Ovary (tissue), 9 donors: ENCODE measurements around the gene KCNIP4. TPM values are rescaled to one million over a fixed set of nuclear protein-coding genes. Genes with fewer than 3 reads are reported as not detected.

Source experiments
- DNase-seq, 5 donors: peaks; one replicate each; pipeline ENCODE4 v3.0.0-alpha.2; 2019 to 2020
- H3K27ac ChIP-seq, 2 donors: fragments of 200-600 bp; one replicate each; pipeline versions ENCODE4 v1.5.1 to v1.8.0; 2019 to 2022
- H3K27me3 ChIP-seq: fragments of 200-600 bp; one replicate; pipeline ENCODE4 v1.8.0; 2022
- H3K36me3 ChIP-seq: fragments of 200-600 bp; sonication (generic); one replicate; pipeline ENCODE4 v1.5.1; 2019
- H3K4me1 ChIP-seq: one replicate; pipeline ENCODE4 v1.8.1; 2013; ENCODE audit warnings: mild to moderate bottlenecking, moderate library complexity; ENCODE audit not compliant: insufficient read depth
- H3K4me3 ChIP-seq: fragments of 200-600 bp; sonication (generic); one replicate; pipeline ENCODE4 v1.5.1; 2017
- H3K9me3 ChIP-seq, 2 donors: fragments of 200-600 bp in 1 of 2; sonication (generic) in 1 of 2; one replicate each; pipeline versions ENCODE4 v1.5.1 to v1.8.1; 2013 to 2019; ENCODE audit warnings: mild to moderate bottlenecking in 1 of 2, moderate library complexity in 1 of 2
- EP300 ChIP-seq: sonication (generic); formaldehyde crosslinking; IDR thresholded peaks from one replicate; pipeline ENCODE4 v1.6.1; 2017; ENCODE audit warnings: antibody characterized with exemption
- POLR2A ChIP-seq: fragments of 450-650 bp; IDR thresholded peaks from one replicate; pipeline ENCODE4 v1.6.1; 2017; ENCODE audit warnings: antibody characterized with exemption, mild to moderate bottlenecking, moderate library complexity
- WGBS, 3 donors: extraction: QIAGEN DNeasy Blood & Tissue Kit in 1 of 3; methylation state at CpG; one replicate each; pipeline versions ENCODE4 v1.1.5 to v1.1.7; 2013 to 2017; 5-methylcytosine and 5-hydroxymethylcytosine counted together
- intact Hi-C, 4 donors: fragments of 100-400 bp; cut with DNase I; formaldehyde crosslinking; loops; one replicate each; pipeline versions ENCODE4 v1.11.0 to v1.15.1; 2022 to 2023
- polyA plus RNA-seq, 2 donors: library from polyadenylated mRNA; stranded (reverse); fragments of 200-250 nt in 1 of 2; fragments of 350-450 nt in 1 of 2; fragmentation: Illumina TruSeq in 1 of 2; extraction: RNeasy Lipid Tissue Mini Kit (QIAGEN cat#74804) in 1 of 2; gene quantifications; one replicate each; pipeline ENCODE4 v1.2.3, GENCODE V29; 2013 to 2014
- total RNA-seq, 7 donors: library from RNA; depleted of rRNA in 2 of 7; stranded (reverse); fragments of >200 nt in 2 of 7; fragmentation: NEBNext Ultra II Directional in 3 of 7; extraction: Animal tissue kit (Norgen Biotek cat#: 25700) in 3 of 7; gene quantifications; one replicate each; pipeline versions ENCODE4 v1.1.0 to v1.2.4, GENCODE V29; 2016 to 2023
- TF ChIP-seq, protein P1 (sequence below), 3 donors: fragments of 450-650 bp in 2 of 3; fragments of 200-600 bp in 1 of 3; IDR thresholded peaks; one replicate each; pipeline versions ENCODE4 v1.5.1 to v1.8.0; 2016 to 2022; ENCODE audit warnings: antibody characterized with exemption in 3 of 3, mild to moderate bottlenecking in 1 of 3
- donor health status: DM: no; HTN: no; CAD: no; lungs with moderate emphysema.
- donor health status: DM: no; HTN: no; CAD: no.
- donor health status: Bipolar disorder and iron deficiency.
- donor health status: DM: yes; HTN: yes; CAD: no.
- donor health status: DM: no; HTN: no; CAD: no.
- donor health status: DM: yes; HTN: yes; CAD: no.

KCNIP4 gene
- total and polyA plus RNA-seq, 9 donors = 0.11 to 3.9 (median 0.93) TPM; not detected in 1

DNA sequence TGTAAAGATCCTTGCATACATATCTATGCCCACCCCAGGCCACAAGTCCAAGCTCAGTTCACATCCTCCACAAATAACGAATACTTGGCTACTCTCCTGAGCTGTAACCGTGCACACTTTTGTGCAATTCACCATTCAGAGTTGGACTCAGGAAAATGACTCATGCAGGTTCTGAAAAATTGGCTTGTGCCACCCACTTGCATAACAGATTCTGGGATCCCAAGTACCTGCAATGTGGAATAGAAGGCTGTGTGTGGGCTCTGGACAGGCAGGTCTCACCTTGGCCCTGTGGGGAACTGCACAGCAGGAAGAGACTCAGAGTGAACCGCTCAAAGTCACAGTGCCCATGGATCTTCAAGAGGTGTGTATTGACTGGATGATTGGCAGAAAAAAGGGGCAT lies 745.6 kb downstream of the KCNIP4 start:
- DNase-seq = no peak
- H3K9me3 ChIP-seq = no peaks in the 10 kb centered on the region
- H3K4me3 ChIP-seq = no peak overlapping the region
- TF ChIP-seq EP300 (no peak), POLR2A (no peak)
- TF ChIP-seq, protein P1, sequence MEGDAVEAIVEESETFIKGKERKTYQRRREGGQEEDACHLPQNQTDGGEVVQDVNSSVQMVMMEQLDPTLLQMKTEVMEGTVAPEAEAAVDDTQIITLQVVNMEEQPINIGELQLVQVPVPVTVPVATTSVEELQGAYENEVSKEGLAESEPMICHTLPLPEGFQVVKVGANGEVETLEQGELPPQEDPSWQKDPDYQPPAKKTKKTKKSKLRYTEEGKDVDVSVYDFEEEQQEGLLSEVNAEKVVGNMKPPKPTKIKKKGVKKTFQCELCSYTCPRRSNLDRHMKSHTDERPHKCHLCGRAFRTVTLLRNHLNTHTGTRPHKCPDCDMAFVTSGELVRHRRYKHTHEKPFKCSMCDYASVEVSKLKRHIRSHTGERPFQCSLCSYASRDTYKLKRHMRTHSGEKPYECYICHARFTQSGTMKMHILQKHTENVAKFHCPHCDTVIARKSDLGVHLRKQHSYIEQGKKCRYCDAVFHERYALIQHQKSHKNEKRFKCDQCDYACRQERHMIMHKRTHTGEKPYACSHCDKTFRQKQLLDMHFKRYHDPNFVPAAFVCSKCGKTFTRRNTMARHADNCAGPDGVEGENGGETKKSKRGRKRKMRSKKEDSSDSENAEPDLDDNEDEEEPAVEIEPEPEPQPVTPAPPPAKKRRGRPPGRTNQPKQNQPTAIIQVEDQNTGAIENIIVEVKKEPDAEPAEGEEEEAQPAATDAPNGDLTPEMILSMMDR (IDR thresholded peaks at IDR 0.05) = no peak
- WGBS, 3 donors = 86 to 92% (median 86%) methylated on average over 3 of the region's 3 CpGs
- intact Hi-C loops = no loop called here
- H3K4me1 ChIP-seq = no peaks in the 10 kb centered on the region
- no peaks in the 10 kb centered on the region for H3K27me3 ChIP-seq
- no peak overlapping the region for H3K27ac ChIP-seq
- no peaks in the 10 kb centered on the region for H3K36me3 ChIP-seq

DNA sequence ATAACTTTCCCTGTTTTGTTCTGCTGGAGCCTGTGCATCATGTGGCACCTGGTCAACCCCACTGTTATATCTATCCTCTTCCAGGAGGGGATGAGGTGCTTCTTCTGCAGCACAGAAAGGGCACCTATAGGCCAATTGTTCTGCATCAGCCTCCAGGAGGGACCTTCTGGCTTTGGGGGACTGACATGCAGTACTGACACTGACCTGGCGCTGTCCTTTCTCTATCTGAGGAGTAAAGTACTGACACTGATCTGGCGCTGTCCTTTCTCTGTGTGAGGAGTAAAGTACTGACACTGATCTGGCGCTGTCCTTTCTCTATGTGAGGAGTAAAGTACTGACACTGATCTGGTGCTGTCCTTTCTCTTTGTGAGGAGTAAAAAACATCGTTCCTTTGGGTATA lies 749.9 kb downstream of the KCNIP4 start:
- Histone ChIP-seq H3K36me3 (no peaks in the 10 kb centered on the region), H3K27ac (no peak overlapping the region), H3K4me1 (no peaks in the 10 kb centered on the region), H3K4me3 (no peak overlapping the region), H3K9me3 (no peaks in the 10 kb centered on the region), H3K27me3 (no peaks in the 10 kb centered on the region)
- 94 to 96% (median 95%) methylated on average over 4 of the region's 4 CpGs for WGBS, 3 donors
- TF ChIP-seq, protein P1 (IDR thresholded peaks at IDR 0.05) = no peak
- TF ChIP-seq POLR2A (no peak), EP300 (no peak)
- no peak for DNase-seq
- intact Hi-C loops = no loop called here

DNA sequence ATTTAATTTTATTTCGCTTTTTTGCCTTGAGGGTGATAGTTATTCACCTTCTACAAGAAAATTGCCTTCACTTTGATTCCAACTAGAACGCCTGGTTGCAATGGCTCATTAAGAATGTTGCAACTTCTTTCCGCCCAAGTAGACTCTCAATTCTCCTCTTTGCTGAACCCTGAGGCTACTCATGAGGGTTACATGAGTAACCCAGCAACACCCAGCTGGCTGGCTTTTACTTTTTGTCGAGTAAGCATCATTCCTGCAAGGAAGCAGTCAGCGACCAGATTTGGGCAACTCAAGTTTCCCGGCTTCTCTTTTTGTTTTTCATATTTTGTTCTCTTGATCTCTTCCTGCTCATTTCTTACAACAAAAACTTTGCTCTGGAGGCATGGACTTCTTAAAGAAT lies 752.9 kb downstream of the KCNIP4 start:
- 81 to 86% (median 83%) methylated on average over 6 of the region's 6 CpGs for WGBS, 3 donors
- H3K4me1 ChIP-seq = no peaks in the 10 kb centered on the region
- no peak overlapping the region for H3K27ac ChIP-seq
- DNase-seq = no peak
- intact Hi-C loops = no loop called here
- no peak for TF ChIP-seq EP300
- TF ChIP-seq, protein P1 (IDR thresholded peaks at IDR 0.05) = no peak
- no peak overlapping the region for H3K4me3 ChIP-seq
- no peaks in the 10 kb centered on the region for H3K9me3 ChIP-seq
- no peaks in the 10 kb centered on the region for H3K36me3 ChIP-seq
- no peaks in the 10 kb centered on the region for H3K27me3 ChIP-seq

DNA sequence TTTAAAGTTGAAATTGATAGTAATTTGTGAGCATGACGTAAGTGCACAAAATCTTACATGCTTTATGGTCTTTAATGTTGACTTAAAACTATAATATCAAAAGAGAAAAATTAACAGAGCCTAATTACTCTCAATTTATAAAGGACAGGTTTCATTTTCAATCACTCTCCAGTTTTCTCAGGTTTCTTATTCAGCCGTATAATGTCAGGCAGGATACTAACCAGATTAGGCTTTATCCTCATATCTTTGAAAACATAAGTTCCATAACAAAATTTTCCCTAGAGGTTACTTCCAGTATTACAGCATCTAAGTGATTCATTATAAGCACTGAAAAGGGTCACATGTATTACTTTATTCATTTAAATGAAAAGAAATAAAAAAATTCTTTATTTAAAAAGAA lies 756.2 kb downstream of the KCNIP4 start:
- no peaks in the 10 kb centered on the region for H3K9me3 ChIP-seq
- no peak for DNase-seq
- H3K27me3 ChIP-seq = no peaks in the 10 kb centered on the region
- no peak for TF ChIP-seq EP300
- TF ChIP-seq POLR2A = no peak
- TF ChIP-seq, protein P1 (IDR thresholded peaks at IDR 0.05) = no peak
- H3K27ac ChIP-seq = no peak overlapping the region
- intact Hi-C loops = no loop called here
- H3K36me3 ChIP-seq = no peaks in the 10 kb centered on the region
- no peak overlapping the region for H3K4me3 ChIP-seq
- 87 to 94% (median 90%) methylated on average over 2 of the region's 2 CpGs for WGBS, 3 donors
- no peaks in the 10 kb centered on the region for H3K4me1 ChIP-seq

DNA sequence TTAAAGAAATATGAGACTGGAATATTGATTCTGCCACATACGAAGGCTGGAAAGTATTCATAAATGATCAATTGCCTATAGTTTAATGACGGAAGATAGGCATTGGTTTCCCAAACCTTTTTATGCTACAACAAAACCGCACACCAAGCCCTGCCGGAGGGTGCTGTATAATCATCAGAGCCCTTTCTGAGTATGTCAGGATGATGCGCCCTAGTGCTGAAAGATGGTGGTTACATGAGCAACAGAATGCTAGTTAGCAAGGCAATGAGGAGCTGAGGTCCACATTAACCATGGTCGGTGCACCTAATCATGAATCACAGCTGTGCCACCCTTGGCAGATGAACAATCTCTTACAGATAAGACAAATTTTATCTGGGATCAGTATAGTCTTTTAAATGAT lies 757.3 kb downstream of the KCNIP4 start:
- intact Hi-C loops = no loop called here
- TF ChIP-seq, protein P1 (IDR thresholded peaks at IDR 0.05) = no peak
- TF ChIP-seq EP300 (no peak), POLR2A (no peak)
- no peak overlapping the region for H3K27ac ChIP-seq
- no peak overlapping the region for H3K4me3 ChIP-seq
- 68 to 84% (median 74%) methylated on average over 6 of the region's 6 CpGs for WGBS, 3 donors
- H3K9me3 ChIP-seq = no peaks in the 10 kb centered on the region
- H3K36me3 ChIP-seq = no peaks in the 10 kb centered on the region
- no peak for DNase-seq
- H3K4me1 ChIP-seq = no peaks in the 10 kb centered on the region
- H3K27me3 ChIP-seq = no peaks in the 10 kb centered on the region
